GM12873 (cell line): ENCODE data around the gene IFNA16.
"Not testable (repeated sequence)": the region's sequence is repeated elsewhere in the genome, so short reads cannot be mapped to it uniquely, and the experiment has no call there.

Source experiments
- TF ChIP-seq, protein P1 (sequence below): IDR thresholded peaks from 2 replicates; pipeline ENCODE4 v1.5.1; 2012; ENCODE audit warnings: low read depth, mild to moderate bottlenecking, moderate library complexity, low read length, control low read depth; ENCODE audit not compliant: insufficient read depth; ENCODE audit errors: missing control alignments

IFNA16 gene

DNA sequence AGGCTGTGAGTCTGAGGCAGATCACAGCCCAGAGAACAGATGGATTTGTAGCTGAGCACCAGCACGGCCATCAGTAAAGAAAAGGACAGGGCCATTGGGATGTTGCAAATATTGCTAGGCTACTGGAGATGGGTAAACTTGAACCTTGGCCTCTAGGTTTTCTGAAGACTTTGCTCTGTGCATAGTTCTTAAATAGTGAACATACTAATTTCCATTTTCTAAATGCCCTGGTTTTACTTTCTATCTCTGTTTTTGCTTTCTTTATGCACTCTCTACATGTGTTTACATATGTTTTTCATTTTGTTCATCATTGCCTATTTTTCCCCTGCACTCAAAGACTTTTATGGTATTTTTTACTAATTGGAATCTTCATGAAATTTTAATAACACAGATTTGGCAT is at the start of gene IFNA16:
TSS of gene IFNA16 (minus strand) at position 101 of the 400 bp plus-strand sequence. CDS start at position 95, 6 bp downstream.
- TF ChIP-seq, protein P1, sequence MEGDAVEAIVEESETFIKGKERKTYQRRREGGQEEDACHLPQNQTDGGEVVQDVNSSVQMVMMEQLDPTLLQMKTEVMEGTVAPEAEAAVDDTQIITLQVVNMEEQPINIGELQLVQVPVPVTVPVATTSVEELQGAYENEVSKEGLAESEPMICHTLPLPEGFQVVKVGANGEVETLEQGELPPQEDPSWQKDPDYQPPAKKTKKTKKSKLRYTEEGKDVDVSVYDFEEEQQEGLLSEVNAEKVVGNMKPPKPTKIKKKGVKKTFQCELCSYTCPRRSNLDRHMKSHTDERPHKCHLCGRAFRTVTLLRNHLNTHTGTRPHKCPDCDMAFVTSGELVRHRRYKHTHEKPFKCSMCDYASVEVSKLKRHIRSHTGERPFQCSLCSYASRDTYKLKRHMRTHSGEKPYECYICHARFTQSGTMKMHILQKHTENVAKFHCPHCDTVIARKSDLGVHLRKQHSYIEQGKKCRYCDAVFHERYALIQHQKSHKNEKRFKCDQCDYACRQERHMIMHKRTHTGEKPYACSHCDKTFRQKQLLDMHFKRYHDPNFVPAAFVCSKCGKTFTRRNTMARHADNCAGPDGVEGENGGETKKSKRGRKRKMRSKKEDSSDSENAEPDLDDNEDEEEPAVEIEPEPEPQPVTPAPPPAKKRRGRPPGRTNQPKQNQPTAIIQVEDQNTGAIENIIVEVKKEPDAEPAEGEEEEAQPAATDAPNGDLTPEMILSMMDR = not testable (repeated sequence)

DNA sequence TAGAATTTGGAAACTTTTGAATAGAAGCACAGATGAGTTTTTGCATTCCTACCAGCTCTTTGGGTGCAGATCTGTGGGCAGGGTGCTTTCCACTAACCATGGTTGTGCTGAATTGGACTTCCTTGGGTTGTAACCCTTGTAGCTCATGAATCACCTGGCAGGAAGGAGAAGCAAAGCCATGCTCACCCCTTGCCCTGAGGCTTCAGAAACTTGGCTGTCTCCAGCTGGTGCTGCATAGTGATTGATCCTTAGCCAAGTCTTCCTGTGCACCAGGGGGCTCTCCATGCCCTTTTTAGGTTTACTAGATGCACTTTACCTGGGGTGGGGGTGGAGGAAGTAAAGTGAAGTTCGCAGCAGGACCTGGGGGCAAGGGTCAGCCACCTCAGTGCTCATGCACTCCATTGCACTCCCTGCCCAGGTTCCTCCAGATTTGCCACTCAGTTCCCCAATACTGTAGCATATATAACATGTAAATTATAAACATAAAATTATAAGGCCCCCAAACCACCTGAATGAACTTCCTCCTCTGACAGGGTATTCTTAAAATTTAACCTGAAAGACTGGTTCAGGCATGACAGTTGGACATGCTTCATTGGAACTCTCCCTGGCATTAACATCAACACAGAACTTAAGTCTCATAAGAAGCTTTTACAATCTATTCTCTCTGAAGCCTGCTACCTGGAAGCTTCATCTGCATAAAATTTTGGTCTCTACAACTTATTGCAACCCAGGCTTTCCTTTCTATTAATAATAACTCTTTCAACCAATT is 48.5 kb upstream of the IFNA16 start:
- TF ChIP-seq, protein P1 = no peak

- TF ChIP-seq, protein P1 = no peak
Observed at GRCh38 chr9:21255538-21256212, 38.6 kb upstream of the IFNA16 start.

GRCh38 chr9:21252721-21253547 is 35.8 kb upstream of the IFNA16 start:
- TF ChIP-seq, protein P1 = peak; percentile 65

DNA sequence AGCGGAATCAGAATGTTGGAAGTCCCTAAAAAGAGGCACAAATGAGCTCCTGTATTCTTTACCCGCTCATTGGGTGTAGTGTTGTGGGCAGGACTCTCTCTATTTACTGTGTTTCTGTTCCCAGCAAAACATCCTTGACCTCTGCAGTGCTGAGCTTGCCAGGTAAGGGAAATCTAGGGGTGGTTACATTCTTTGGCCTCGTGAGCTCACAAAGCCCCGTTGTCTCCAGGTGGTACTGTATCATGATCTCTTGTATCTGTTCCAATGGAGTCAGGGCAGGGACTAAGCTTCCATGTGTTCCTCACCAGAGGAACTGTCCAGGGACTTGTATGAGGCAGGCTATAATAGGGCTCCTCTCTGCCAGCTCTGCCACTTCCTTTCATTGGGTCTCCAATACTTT is 34.5 kb upstream of the IFNA16 start:
- TF ChIP-seq, protein P1 = no peak

DNA sequence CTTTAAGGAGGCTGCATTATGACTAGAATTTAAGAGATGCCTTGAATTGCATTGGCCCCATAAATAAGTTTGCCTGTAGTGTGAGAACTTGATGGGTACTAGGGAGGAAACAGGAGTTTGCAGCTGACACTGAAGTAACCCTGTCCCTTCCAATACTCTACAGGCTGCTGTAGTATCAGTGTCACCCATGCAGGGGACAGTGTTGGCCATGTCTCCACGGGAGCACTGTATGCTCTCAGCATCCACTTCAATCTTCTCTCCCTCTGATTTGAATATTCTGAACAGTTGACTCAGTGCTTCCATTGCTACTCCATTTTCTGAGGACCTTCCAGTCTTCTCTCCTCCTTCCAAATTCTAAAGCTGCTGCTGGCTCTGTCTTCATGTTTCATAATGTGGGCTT is 34.1 kb upstream of the IFNA16 start:
- TF ChIP-seq, protein P1 = peak; percentile 18

DNA sequence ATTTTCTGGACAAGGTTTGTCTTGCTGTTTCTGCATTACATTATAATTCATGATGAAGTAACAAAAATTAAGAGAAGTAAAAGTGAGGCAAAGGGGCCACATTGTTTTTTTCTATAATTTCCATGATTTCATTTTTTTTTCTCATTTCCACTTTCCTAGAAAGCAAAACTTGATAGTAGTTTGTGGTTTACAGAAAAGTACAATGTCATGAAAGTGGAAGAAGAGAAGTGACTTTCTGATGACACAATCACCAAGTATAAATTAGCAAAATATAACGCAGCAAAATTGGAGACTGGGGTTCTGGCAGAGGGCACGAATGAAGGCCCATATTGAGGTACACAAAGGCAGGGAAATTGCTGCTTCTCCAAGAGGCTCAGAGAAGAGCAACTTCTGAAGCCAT is 27.7 kb upstream of the IFNA16 start:
- TF ChIP-seq, protein P1 = no peak
